AG04449 (cell line): ENCODE results near the gene CKAP2.
"Not testable (repeated sequence)": the region's sequence is repeated elsewhere in the genome, so short reads cannot be mapped to it uniquely, and the experiment has no call there.

Experiments
- CTCF ChIA-PET: fragments of 350-600 bp; formaldehyde crosslinking; extraction: SDS; loops from one replicate; lab custom pipeline; 2021; ENCODE audit warnings: antibody characterized with exemption; lab: Yijun Ruan, JAX
- POLR2A ChIA-PET: fragments of 400-600, 350-600 bp; formaldehyde crosslinking; extraction: SDS; loops from one replicate; lab custom pipeline; 2020; ENCODE audit warnings: antibody characterized with exemption, inconsistent platforms; lab: Yijun Ruan, JAX
- DNase-seq: peaks from one replicate; pipeline ENCODE4 v3.0.0-alpha.2; 2010; ENCODE audit warnings: low read depth, low spot score
- H3K4me3 ChIP-seq: 2 replicates; pipeline ENCODE4 v1.5.1; 2011; ENCODE audit warnings: low read depth, mild to moderate bottlenecking, control low read depth, low read length
- CTCF ChIP-seq: IDR thresholded peaks from one replicate; pipeline ENCODE4 v1.5.1; 2011; ENCODE audit warnings: mild to moderate bottlenecking, moderate library complexity, low read length, control low read depth, inconsistent platforms; ENCODE audit not compliant: insufficient read depth; ENCODE audit errors: missing control alignments

The CKAP2 gene, protein sequence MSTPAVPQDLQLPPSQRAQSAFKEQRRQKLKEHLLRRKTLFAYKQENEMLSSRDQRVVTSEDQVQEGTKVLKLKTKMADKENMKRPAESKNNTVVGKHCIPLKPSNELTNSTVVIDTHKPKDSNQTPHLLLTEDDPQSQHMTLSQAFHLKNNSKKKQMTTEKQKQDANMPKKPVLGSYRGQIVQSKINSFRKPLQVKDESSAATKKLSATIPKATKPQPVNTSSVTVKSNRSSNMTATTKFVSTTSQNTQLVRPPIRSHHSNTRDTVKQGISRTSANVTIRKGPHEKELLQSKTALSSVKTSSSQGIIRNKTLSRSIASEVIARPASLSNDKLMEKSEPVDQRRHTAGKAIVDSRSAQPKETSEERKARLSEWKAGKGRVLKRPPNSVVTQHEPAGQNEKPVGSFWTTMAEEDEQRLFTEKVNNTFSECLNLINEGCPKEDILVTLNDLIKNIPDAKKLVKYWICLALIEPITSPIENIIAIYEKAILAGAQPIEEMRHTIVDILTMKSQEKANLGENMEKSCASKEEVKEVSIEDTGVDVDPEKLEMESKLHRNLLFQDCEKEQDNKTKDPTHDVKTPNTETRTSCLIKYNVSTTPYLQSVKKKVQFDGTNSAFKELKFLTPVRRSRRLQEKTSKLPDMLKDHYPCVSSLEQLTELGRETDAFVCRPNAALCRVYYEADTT

GRCh38 chr13:52454820-52455676, at the start of gene CKAP2:
TSS of gene CKAP2 (plus strand) at chr13:52455478. CDS start at chr13:52455557, 79 bp downstream.
- ChIA-PET CTCF (interaction anchor here (1.1 kb wide), 1 partner anchor 14 kb away, joined by 3 read pairs; no protein-coding TSS in a partner anchor), POLR2A (no interaction called here)
- peak within 1 kb of the TSS; percentile 98 for H3K4me3 ChIP-seq
- TF ChIP-seq CTCF = no peak
- DNase-seq = no peak

DNA sequence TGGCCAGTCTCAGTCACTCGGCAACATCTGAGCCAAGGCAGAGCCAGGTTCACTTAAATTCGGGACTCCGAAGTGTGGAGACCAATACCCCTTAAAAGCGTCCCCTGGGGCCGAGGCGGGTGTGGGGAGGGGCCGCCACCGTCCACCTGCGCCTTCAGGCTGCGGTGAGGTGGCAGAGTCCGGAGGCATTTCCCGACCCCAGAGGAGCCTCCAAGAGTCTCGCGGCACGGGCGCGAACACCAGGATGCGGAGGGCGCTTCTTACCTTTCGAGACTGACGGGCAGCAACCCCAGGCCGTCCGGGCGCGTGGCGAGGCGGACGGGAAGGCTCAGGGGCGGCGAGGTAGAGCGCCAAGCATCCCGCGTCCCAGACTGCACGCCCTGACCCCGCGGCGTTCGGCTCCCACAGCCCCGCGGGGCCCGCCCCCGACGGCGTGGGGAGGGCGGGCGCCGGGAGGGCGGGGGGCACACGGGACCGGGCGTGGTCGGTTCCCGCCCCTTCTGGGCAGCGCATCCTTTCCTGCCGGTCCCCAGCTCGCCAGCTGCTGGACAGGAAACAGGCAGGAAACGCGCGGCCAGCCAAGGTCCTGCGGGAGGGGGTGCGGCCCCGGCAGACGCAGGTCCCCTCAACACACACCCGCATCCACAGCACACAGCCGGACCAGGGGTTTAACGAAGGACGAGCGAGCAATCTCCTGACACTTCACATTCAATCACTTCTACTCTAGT, 49.3 kb upstream of the CKAP2 start, which contains the start of gene THSD1:
THSD1 (minus strand) TSS at position 406 of the 728 bp plus-strand sequence. CDS start 3,572 bp downstream, outside the sequence.
- ChIA-PET POLR2A (no interaction called here), CTCF (interaction anchor here (0.9 kb wide), 1 partner anchor 45 kb away, joined by 4 read pairs; no protein-coding TSS in a partner anchor)
- TF ChIP-seq CTCF = no peak
- H3K4me3 ChIP-seq = peak within 1 kb of the TSS; percentile 66
- DNase-seq = no peak

GRCh38 chr13:52406629-52407028, 48.6 kb upstream of the CKAP2 start:
- CTCF ChIA-PET = interaction anchor here (0.6 kb wide), 1 partner anchor 44 kb away, joined by 3 read pairs; the partner anchor contains the start of gene VPS36
- TF ChIP-seq CTCF = no peak
- peak overlapping the region; percentile 66 for H3K4me3 ChIP-seq
- DNase-seq = no peak
- POLR2A ChIA-PET = no interaction called here

DNA sequence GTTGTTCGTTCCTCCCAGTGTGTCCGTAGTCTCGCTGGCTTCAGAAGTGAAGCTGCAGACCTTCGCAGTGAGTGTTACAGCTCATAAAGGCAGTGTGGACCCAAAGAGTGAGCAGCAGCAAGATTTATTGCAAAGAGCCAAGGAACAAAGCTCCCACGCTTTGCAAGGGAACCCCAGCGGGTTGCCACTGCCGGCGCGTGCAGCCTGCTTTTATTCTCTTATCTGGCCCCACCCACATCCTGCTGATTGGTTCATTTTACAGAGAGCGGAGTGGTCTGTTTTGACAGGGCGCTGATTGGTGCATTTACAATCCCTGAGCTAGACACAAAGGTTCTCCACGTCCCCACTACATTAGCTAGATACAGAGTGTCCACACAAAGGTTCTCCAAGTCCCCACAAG, 47.8 kb upstream of the CKAP2 start:
- POLR2A ChIA-PET, CTCF ChIA-PET, DNase-seq, H3K4me3 ChIP-seq: not testable (repeated sequence)

GRCh38 chr13:52408071-52408658, 47.1 kb upstream of the CKAP2 start:
- CTCF ChIA-PET, POLR2A ChIA-PET, H3K4me3 ChIP-seq, DNase-seq: not testable (repeated sequence)

GRCh38 chr13:52411629-52412028, 43.6 kb upstream of the CKAP2 start:
- ChIA-PET CTCF (interaction anchor here (1.5 to 4.6 kb wide), 2 partner anchors 39 to 67 kb away, joined by 3 to 25 read pairs; partner anchors contain the start of gene VPS36), POLR2A (no interaction called here)
- peak; percentile 45 for DNase-seq
- no peak for TF ChIP-seq CTCF
- H3K4me3 ChIP-seq = no peak overlapping the region
